Measurements from ENCODE around the gene MTX2.
"Not testable (repeated sequence)": the region's sequence is repeated elsewhere in the genome, so short reads cannot be mapped to it uniquely, and the experiment has no call there.

Gene MTX2

GRCh38 chr2:176291335-176291734 is 22.1 kb downstream of the MTX2 start:
- no peak for DNase-seq

- DNase-seq, result no peak
Observed at GRCh38 chr2:176291809-176292283, 22.6 kb downstream of the MTX2 start.

- DNase-seq, result no peak
Observed at GRCh38 chr2:176292608-176293007, 23.4 kb downstream of the MTX2 start.

- no peak for DNase-seq
Observed at GRCh38 chr2:176293334-176293733, 24.1 kb downstream of the MTX2 start.

- DNase-seq, result no peak
Observed at GRCh38 chr2:176297067-176297466, 27.8 kb downstream of the MTX2 start.

GRCh38 chr2:176297737-176298136 is 28.5 kb downstream of the MTX2 start:
- DNase-seq, result no peak

- not testable (repeated sequence) for DNase-seq
Observed at GRCh38 chr2:176306020-176306419, 36.8 kb downstream of the MTX2 start.

- no peak for DNase-seq
Observed at GRCh38 chr2:176317199-176317598, 48.0 kb downstream of the MTX2 start.

- no peak for DNase-seq
Observed at GRCh38 chr2:176317623-176318065, 48.4 kb downstream of the MTX2 start.

GRCh38 chr2:176321916-176322315 is 52.7 kb downstream of the MTX2 start:
- no peak for DNase-seq

GRCh38 chr2:176324862-176325261 is 55.6 kb downstream of the MTX2 start:
- no peak for DNase-seq

- DNase-seq, result no peak
Observed at GRCh38 chr2:176325732-176326131, 56.5 kb downstream of the MTX2 start.

GRCh38 chr2:176328149-176328548 is 58.9 kb downstream of the MTX2 start:
- DNase-seq, result no peak

- DNase-seq, result no peak
Observed at GRCh38 chr2:176330612-176331011, 61.4 kb downstream of the MTX2 start.

- DNase-seq, result no peak
Observed at GRCh38 chr2:176331646-176332045, 62.4 kb downstream of the MTX2 start.

GRCh38 chr2:176334729-176335128 is 65.5 kb downstream of the MTX2 start:
- DNase-seq, result no peak

GRCh38 chr2:176338395-176338794 is 69.2 kb downstream of the MTX2 start:
- DNase-seq, result no peak

GRCh38 chr2:176339208-176339607 is 70.0 kb downstream of the MTX2 start:
- DNase-seq, result no peak

- no peak for DNase-seq
Observed at GRCh38 chr2:176356251-176356650, 87.0 kb downstream of the MTX2 start.

GRCh38 chr2:176364273-176364977 is 95.2 kb downstream of the MTX2 start:
- DNase-seq, result peak; percentile 24

GRCh38 chr2:176368349-176368748 is 99.1 kb downstream of the MTX2 start:
- no peak for DNase-seq

- DNase-seq, result no peak
Observed at GRCh38 chr2:176370467-176371171, 101.4 kb downstream of the MTX2 start.

GRCh38 chr2:176373155-176373554 is 103.9 kb downstream of the MTX2 start:
- not testable (repeated sequence) for DNase-seq

- no peak for DNase-seq
Observed at GRCh38 chr2:176378323-176378722, 109.1 kb downstream of the MTX2 start.
